ENCODE results near the gene IQGAP2.
A peak's percentile ranks its signal among the peaks of the same experiment; 100 is the strongest.
"Not testable (repeated sequence)": the region's sequence is repeated elsewhere in the genome, so short reads cannot be mapped to it uniquely, and the experiment has no call there.

The IQGAP2 gene

GRCh38 chr5:76427206-76428140, 24.4 kb downstream of the IQGAP2 start:
- peak overlapping the region in 8 of 11 experiments; percentile 28 to 65 (median 51); a peak in 14 of 22 replicates for H3K27ac ChIP-seq
- no peaks in the 10 kb centered on the region for H3K27me3 ChIP-seq
- H4K20me1 ChIP-seq, result peaks cover 10 to 99% (median 73%) of the 10 kb centered on the region in 11 experiments; a peak in 21 of 22 replicates
- peak overlapping the region in 10 of 11 experiments; percentile 1 to 61 (median 26); a peak in 15 of 22 replicates for H3K9ac ChIP-seq
- H3K4me1 ChIP-seq, result peaks cover 88 to 97% (median 95%) of the 10 kb centered on the region in 10 experiments
- H3K9me3 ChIP-seq (replicated peaks in 1 of 11), result no peaks in the 10 kb centered on the region
- TF ChIP-seq Cebpa-rat (IDR thresholded peaks at IDR 0.05), result no peak
- peak overlapping the region; percentile 79 to 93 (median 89) for H3K4me2 ChIP-seq
- 0 out of 20 replicates have a peak overlapping the region, but pooled peaks of 1 of the 10 experiments have one; percentile 17 for H3K4me3 ChIP-seq
- peaks cover 0 to 27% (median 4%) of the 10 kb centered on the region in 11 experiments; a peak in 9 of 22 replicates for H3K36me3 ChIP-seq

- H3K9ac ChIP-seq; H3K9me3 ChIP-seq (replicated peaks in 1 of 11); H3K27me3 ChIP-seq; H3K4me3 ChIP-seq: not testable (repeated sequence)
- Histone ChIP-seq H3K27ac (peak overlapping the region in 2 of 11 experiments; percentile 24 to 65; a peak in 1 of 22 replicates), H3K4me2 (peak overlapping the region; percentile 79 to 93 (median 89)), H3K4me1 (peaks cover 88 to 97% (median 95%) of the 10 kb centered on the region in 10 experiments), H4K20me1 (peaks cover 10 to 99% (median 73%) of the 10 kb centered on the region in 11 experiments; a peak in 21 of 22 replicates), H3K36me3 (peaks cover 0 to 19% (median 0%) of the 10 kb centered on the region in 11 experiments; a peak in 5 of 22 replicates)
These were observed 25.5 kb downstream of the IQGAP2 start for GRCh38 chr5:76428550-76428949.

- peaks cover 0 to 98% (median 28%) of the 10 kb centered on the region in 11 experiments; a peak in 18 of 22 replicates for H4K20me1 ChIP-seq
- TF ChIP-seq Cebpa-rat (IDR thresholded peaks at IDR 0.05), result no peak
- no peak overlapping the region for H3K9ac ChIP-seq
- no peaks in the 10 kb centered on the region for H3K27me3 ChIP-seq
- H3K4me3 ChIP-seq, result no peak overlapping the region
- H3K4me2 ChIP-seq, result peak overlapping the region; percentile 69 to 95 (median 83); a peak in 21 of 22 replicates
- peaks cover 41 to 53% (median 50%) of the 10 kb centered on the region in 10 experiments for H3K4me1 ChIP-seq
- H3K36me3 ChIP-seq, result peaks cover 8 to 24% (median 16%) of the 10 kb centered on the region in 11 experiments; a peak in 21 of 22 replicates
- peak overlapping the region in 1 of 11 experiments; percentile 21; a peak in 1 of 22 replicates for H3K27ac ChIP-seq
- peaks cover 14 to 41% (median 34%) of the 10 kb centered on the region in 11 experiments; a peak in 21 of 22 replicates for H3K9me3 ChIP-seq (replicated peaks in 1 of 11)
These were observed 30.2 kb downstream of the IQGAP2 start for GRCh38 chr5:76433261-76433660.

- Histone ChIP-seq H3K9me3 (replicated peaks in 1 of 11) (peaks cover 32 to 66% (median 60%) of the 10 kb centered on the region in 11 experiments), H3K4me1 (peaks cover 10 to 14% (median 13%) of the 10 kb centered on the region in 10 experiments), H4K20me1 (peaks cover 0 to 99% (median 37%) of the 10 kb centered on the region in 11 experiments; a peak in 20 of 22 replicates), H3K36me3 (peaks cover 29 to 61% (median 44%) of the 10 kb centered on the region in 11 experiments)
- not testable (repeated sequence) for H3K9ac ChIP-seq, H3K4me2 ChIP-seq, H3K4me3 ChIP-seq, H3K27me3 ChIP-seq, H3K27ac ChIP-seq
These were observed 34.4 kb downstream of the IQGAP2 start for GRCh38 chr5:76437507-76437906.

- Histone ChIP-seq H3K9ac (no peak overlapping the region), H3K27ac (no peak overlapping the region), H3K4me3 (no peak overlapping the region), H3K4me2 (no peak overlapping the region), H3K27me3 (no peaks in the 10 kb centered on the region), H4K20me1 (peaks cover 0 to 99% (median 39%) of the 10 kb centered on the region in 11 experiments; a peak in 20 of 22 replicates), H3K36me3 (peaks cover 29 to 61% (median 45%) of the 10 kb centered on the region in 11 experiments), H3K9me3 (replicated peaks in 1 of 11) (peaks cover 32 to 66% (median 60%) of the 10 kb centered on the region in 11 experiments), H3K4me1 (peaks cover 5 to 9% (median 8%) of the 10 kb centered on the region in 10 experiments; a peak in 19 of 20 replicates)
- no peak for TF ChIP-seq Cebpa-rat (IDR thresholded peaks at IDR 0.05)
These were observed 34.9 kb downstream of the IQGAP2 start for GRCh38 chr5:76438025-76438424.

GRCh38 chr5:76439201-76439600, 36.1 kb downstream of the IQGAP2 start:
- Histone ChIP-seq H3K4me1 (no peaks in the 10 kb centered on the region), H3K9me3 (replicated peaks in 1 of 11) (peaks cover 32 to 64% (median 60%) of the 10 kb centered on the region in 11 experiments), H4K20me1 (peaks cover 0 to 99% (median 46%) of the 10 kb centered on the region in 11 experiments; a peak in 20 of 22 replicates), H3K4me2 (no peak overlapping the region), H3K36me3 (peaks cover 32 to 70% (median 50%) of the 10 kb centered on the region in 11 experiments), H3K27me3 (no peaks in the 10 kb centered on the region), H3K4me3 (no peak overlapping the region), H3K9ac (no peak overlapping the region), H3K27ac (no peak overlapping the region)
- no peak for TF ChIP-seq Cebpa-rat (IDR thresholded peaks at IDR 0.05)

- no peak overlapping the region for H3K4me2 ChIP-seq
- H3K4me1 ChIP-seq, result no peaks in the 10 kb centered on the region
- H3K4me3 ChIP-seq, result no peak overlapping the region; a peak in 1 of 20 replicates
- no peak for TF ChIP-seq Cebpa-rat (IDR thresholded peaks at IDR 0.05)
- H3K36me3 ChIP-seq, result peaks cover 33 to 77% (median 56%) of the 10 kb centered on the region in 11 experiments
- H4K20me1 ChIP-seq, result peaks cover 0 to 99% (median 46%) of the 10 kb centered on the region in 11 experiments; a peak in 20 of 22 replicates
- H3K9ac ChIP-seq, result no peak overlapping the region
- no peaks in the 10 kb centered on the region for H3K27me3 ChIP-seq
- H3K9me3 ChIP-seq (replicated peaks in 1 of 11), result peaks cover 32 to 61% (median 57%) of the 10 kb centered on the region in 11 experiments
- H3K27ac ChIP-seq, result no peak overlapping the region
These were observed 36.8 kb downstream of the IQGAP2 start for GRCh38 chr5:76439929-76440328.

GRCh38 chr5:76441101-76441500, 38.0 kb downstream of the IQGAP2 start:
- H3K4me3 ChIP-seq, result no peak overlapping the region
- peaks cover under 1 to 11% (median 5%) of the 10 kb centered on the region in 10 experiments; a peak in 13 of 20 replicates for H3K4me1 ChIP-seq
- no peak overlapping the region for H3K9ac ChIP-seq
- H4K20me1 ChIP-seq, result peaks cover 0 to 99% (median 57%) of the 10 kb centered on the region in 11 experiments; a peak in 20 of 22 replicates
- H3K4me2 ChIP-seq, result no peak overlapping the region
- H3K27me3 ChIP-seq, result no peaks in the 10 kb centered on the region
- peaks cover 25 to 49% (median 45%) of the 10 kb centered on the region in 11 experiments for H3K9me3 ChIP-seq (replicated peaks in 1 of 11)
- no peak overlapping the region for H3K27ac ChIP-seq
- H3K36me3 ChIP-seq, result peaks cover 45 to 86% (median 66%) of the 10 kb centered on the region in 11 experiments
- no peak for TF ChIP-seq Cebpa-rat (IDR thresholded peaks at IDR 0.05)
